Muscle layer of duodenum (tissue), 2 donors: ENCODE data around the gene UTY.

Source experiments
- H3K27ac ChIP-seq: one replicate; pipeline ENCODE4 v1.7.0; 2013; ENCODE audit warnings: mild to moderate bottlenecking, low read length
- H3K27me3 ChIP-seq: one replicate; pipeline ENCODE4 v1.7.0; 2013; ENCODE audit warnings: low read depth, mild to moderate bottlenecking, control low read depth, low read length
- H3K36me3 ChIP-seq, 2 donors: one replicate each; pipeline ENCODE4 v1.7.0; 2013; ENCODE audit warnings: low read length in 2 of 2, control low read depth in 1 of 2, mild to moderate bottlenecking in 1 of 2; ENCODE audit not compliant: insufficient read depth in 2 of 2, control insufficient read depth in 1 of 2
- H3K4me1 ChIP-seq, 2 donors: one replicate each; pipeline ENCODE4 v1.7.0; 2013; ENCODE audit warnings: low read length in 2 of 2, mild to moderate bottlenecking in 2 of 2, control low read depth in 1 of 2, moderate library complexity in 1 of 2; ENCODE audit not compliant: insufficient read depth in 2 of 2, control insufficient read depth in 1 of 2
- H3K4me3 ChIP-seq, 2 donors: one replicate each; pipeline ENCODE4 v1.7.0; 2013; ENCODE audit warnings: low read length in 2 of 2, low read depth in 1 of 2, mild to moderate bottlenecking in 1 of 2
- H3K9me3 ChIP-seq, 2 donors: one replicate each; pipeline ENCODE4 v1.7.0; 2013; ENCODE audit warnings: low read length in 2 of 2, control low read depth in 1 of 2, mild to moderate bottlenecking in 1 of 2; ENCODE audit not compliant: control insufficient read depth in 1 of 2
- donor health status: healthy.

UTY gene

DNA sequence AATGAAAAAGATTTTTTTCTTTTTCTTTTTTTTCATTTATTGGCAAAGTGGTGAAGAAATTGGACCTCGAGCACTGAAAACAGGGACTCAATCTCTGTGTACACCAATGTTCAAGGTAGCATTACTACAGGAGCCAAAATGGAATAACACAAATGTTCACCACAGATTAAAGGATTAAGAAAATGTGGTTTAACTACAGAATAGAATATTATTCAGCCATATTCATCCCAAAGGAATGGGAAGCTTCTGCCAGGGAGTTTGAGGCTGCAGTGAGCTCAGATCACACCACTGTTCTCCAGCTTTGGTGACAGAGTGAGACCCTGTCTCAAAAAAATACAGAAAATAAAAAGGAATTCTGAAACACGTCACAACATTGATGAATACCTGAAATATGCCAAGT is 81.0 kb downstream of the UTY start:
- H3K9me3 ChIP-seq = no peaks in the 10 kb centered on the region
- H3K4me3 ChIP-seq = no peak overlapping the region

DNA sequence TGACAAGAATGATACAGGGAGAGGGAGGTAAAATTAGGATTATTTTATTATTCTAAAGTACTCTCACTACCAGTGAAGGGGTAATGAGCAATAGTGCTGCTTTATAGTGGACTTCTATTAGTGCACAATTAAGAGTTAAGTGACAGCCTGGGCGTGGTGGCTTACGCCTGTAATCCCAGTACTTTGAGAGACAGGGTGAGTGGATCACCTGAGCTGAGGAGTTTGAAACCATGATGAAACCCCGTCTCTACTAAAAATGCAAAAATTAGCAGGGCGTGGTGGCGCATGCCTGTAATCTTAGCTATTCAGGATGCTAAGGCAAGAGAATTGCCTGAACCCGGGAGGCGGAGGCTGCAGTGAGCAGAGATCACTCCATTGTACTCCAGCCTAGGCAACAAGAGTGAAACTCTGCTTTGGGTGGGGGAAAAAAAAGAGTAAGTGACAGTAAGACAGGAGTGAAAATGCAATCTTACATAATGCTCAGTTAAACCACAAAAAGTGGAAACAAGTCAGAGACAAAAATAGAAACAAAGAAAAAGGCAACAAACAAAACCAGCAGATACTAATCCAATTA is 98.6 kb downstream of the UTY start:
- H3K36me3 ChIP-seq = no peaks in the 10 kb centered on the region
- no peak overlapping the region for H3K4me3 ChIP-seq
- no peaks in the 10 kb centered on the region for H3K27me3 ChIP-seq
- H3K27ac ChIP-seq = no peak overlapping the region
- no peaks in the 10 kb centered on the region for H3K4me1 ChIP-seq
- no peaks in the 10 kb centered on the region for H3K9me3 ChIP-seq

More for the DNA sequence above, 81.0 kb downstream of the UTY start:
- no peaks in the 10 kb centered on the region for H3K36me3 ChIP-seq
- H3K4me1 ChIP-seq = no peaks in the 10 kb centered on the region
- H3K27ac ChIP-seq = no peak overlapping the region
- no peaks in the 10 kb centered on the region for H3K27me3 ChIP-seq

DNA sequence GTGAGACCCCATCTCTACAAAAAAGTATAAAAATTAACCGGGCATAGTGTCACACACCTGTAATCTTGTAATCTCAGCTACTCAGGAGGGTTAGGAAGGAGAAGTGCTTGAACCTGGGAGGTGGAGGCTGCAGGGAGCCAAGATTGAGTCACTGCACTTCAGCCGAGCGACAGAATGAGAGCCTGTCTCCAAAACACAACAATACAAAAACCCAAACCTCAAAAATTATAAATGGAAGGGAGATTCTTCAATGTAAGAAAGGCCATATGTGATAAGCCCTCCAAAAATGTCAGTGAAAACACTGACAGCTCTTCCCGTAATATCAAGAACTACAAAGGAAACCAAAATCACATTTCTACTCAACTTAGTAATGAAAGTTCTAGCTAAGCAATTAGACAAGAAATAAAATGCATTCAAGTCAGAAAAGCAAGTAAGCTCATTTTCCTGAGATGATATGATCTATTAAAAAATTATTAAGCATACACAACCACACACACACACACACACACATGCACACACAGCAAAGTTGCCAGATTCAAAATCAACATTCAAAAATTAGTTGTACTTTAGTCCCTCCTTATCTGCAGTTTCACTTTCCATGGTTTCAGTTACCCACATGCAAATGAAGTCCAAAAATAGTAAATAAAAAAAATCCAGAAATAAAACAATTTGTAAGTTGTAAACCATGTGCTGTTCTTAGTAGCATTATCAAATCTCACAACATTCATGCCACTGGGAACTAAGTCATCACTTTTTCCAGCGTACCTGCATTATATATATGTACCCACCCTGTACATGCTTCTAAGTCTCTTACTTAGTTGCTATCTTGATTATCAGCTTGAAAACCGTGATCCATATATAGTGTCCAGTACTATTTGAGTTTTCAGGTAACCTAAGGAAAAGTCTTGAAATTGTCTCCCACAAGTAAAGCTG is 108.7 kb downstream of the UTY start:
- H3K9me3 ChIP-seq = no peaks in the 10 kb centered on the region
- no peak overlapping the region for H3K4me3 ChIP-seq
- H3K27me3 ChIP-seq = no peaks in the 10 kb centered on the region
- H3K36me3 ChIP-seq = no peaks in the 10 kb centered on the region
- H3K4me1 ChIP-seq = no peaks in the 10 kb centered on the region
- H3K27ac ChIP-seq = no peak overlapping the region

DNA sequence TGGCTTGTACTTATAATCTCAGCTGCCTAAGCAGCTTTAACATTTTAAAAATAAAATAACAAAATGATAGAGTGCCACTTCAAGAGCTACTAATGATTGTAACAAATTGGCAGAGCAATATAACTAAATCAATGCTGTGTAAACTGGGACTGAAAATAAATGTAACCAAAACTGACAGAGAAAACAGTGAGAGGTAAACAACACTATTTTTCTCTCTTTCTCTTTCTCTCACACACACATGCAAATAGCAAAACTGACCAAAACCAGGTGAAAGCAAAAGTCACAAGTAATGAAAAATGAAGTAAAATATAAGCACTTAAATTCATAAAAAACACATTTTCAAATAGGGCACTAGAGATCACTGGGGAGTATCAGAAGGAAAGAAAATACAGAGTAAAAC is 109.6 kb downstream of the UTY start:
- H3K27ac ChIP-seq = no peak overlapping the region
- H3K4me1 ChIP-seq = no peaks in the 10 kb centered on the region

DNA sequence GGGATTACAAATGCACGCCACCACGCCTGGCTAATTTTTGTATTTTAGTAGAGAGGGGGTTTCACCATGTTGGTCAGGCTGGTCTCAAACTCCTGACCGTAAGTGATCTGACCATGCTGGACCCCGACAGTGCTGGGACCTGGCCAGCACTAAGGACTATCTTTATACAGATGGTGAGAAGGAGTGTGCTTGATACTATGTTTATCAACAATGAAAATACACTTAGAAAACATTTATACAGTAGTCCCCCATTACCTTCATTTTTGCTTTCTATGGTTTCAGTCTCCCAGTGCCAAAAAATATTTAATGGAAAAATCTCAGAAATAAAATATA is 111.4 kb downstream of the UTY start:
- Histone ChIP-seq H3K27ac (no peak overlapping the region), H3K4me1 (no peaks in the 10 kb centered on the region), H3K36me3 (no peaks in the 10 kb centered on the region), H3K9me3 (no peaks in the 10 kb centered on the region), H3K4me3 (no peak overlapping the region), H3K27me3 (no peaks in the 10 kb centered on the region)

More for the DNA sequence above, 109.6 kb downstream of the UTY start:
- Histone ChIP-seq H3K9me3 (no peaks in the 10 kb centered on the region), H3K27me3 (no peaks in the 10 kb centered on the region), H3K4me3 (no peak overlapping the region), H3K36me3 (no peaks in the 10 kb centered on the region)

DNA sequence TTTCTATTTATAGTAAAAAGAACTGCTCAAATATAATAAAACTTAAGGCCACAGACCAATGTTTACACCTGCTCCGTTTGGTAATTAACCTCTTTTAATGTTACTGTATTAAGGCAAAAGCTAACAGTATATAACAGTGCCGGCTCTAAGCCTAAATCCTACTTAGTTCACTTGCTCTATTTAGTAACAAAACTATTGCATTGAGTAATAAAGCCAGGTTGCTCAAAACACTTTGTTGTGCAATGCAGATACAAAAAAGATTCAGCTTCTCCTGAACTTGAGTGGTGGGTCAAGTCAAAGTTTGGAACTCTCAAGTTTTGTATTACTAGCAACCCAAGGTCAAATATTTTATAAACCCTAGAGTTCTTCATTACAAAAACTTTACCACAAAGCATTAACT is 116.2 kb downstream of the UTY start:
- H3K27ac ChIP-seq = no peak overlapping the region
- no peaks in the 10 kb centered on the region for H3K27me3 ChIP-seq
- no peaks in the 10 kb centered on the region for H3K4me1 ChIP-seq
- H3K36me3 ChIP-seq = no peaks in the 10 kb centered on the region
- no peaks in the 10 kb centered on the region for H3K9me3 ChIP-seq
- no peak overlapping the region for H3K4me3 ChIP-seq

DNA sequence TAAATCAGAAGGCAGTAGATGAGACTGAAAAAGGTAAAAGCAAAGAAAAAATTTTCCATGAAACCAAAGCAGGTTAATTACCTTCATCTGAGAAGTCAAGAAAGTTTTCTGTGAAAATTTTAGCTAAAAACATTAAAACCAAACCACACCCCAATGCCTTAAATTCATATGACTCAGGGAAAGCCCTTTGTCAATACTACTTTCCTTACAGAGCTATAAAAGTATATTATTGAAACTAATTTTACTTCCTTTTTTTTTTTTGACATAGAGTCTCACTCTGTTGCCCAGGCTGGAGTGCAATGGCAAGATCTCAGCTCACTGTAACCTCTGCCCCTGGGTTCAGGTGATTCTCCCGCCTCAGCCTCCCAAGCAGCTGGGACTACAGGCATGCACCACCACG is 117.2 kb downstream of the UTY start:
- Histone ChIP-seq H3K27ac (no peak overlapping the region), H3K36me3 (no peaks in the 10 kb centered on the region), H3K4me1 (no peaks in the 10 kb centered on the region), H3K9me3 (no peaks in the 10 kb centered on the region), H3K27me3 (no peaks in the 10 kb centered on the region), H3K4me3 (no peak overlapping the region)

DNA sequence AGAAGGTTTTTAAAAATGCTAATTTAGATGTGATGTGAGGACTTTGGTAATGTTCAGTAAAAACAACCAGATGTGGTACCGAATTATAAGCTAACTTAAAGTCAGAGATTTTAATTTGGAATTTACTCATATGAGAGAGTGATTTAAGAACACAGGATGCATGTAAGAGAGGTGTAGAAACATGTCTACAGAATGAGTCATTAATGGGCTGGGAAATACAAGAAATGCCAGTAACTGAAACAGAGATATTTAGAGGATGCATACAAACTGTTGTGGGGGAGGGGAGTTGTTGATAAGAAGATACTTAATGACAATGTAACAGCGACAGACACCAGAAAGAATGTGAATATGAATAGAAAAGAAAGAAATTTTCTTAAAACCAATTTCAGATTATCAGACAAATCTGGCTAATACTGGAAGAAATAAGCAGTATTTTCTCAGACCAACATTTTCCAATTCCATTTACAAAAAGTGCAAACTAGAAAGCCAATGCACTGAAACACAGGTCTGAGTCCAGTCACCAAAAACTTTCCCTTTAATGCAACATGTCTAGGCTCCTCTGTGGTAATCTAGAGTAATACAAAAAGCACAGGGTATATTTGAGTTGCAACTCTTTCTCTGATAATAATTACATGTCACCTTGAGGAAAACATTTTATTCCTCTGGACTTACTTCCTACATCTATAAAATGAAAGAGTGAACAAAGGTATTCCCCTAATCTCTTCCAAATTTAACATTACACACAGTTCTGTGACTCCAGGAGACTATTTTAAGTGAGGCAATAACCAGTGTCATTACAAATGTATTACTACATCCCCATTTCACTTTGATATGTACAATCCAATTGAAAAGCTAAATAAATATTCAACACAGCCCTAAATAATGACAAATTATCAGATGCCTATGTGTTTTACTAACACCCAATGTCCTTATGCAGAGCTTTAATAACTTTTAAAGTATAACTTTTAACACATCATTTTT is 117.9 kb downstream of the UTY start:
- Histone ChIP-seq H3K27ac (no peak overlapping the region), H3K9me3 (no peaks in the 10 kb centered on the region), H3K4me1 (no peaks in the 10 kb centered on the region), H3K4me3 (no peak overlapping the region), H3K36me3 (no peaks in the 10 kb centered on the region), H3K27me3 (no peaks in the 10 kb centered on the region)

DNA sequence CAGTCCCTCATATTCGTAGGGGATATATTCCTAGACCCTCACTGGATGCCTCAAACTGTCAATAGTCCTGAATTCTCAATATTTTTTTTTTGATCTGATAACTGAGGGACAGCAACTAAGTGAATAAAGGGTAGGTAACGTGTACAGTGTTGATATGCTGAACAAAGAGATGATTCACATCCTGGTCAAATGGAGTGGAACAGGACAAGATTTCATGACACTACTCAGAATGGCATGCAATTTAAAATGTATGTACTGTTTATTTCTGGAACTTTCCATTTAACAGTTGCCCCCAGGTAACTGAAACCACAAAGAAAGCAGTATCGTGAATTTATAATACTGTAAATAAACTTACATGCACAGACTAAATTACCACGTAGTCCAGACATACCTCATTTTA is 128.4 kb downstream of the UTY start:
- H3K27me3 ChIP-seq = no peaks in the 10 kb centered on the region
- peaks cover 0 to 4% of the 10 kb centered on the region in 2 donors for H3K4me1 ChIP-seq
- H3K4me3 ChIP-seq = no peak overlapping the region
- peaks cover 10 to 13% of the 10 kb centered on the region in 2 donors for H3K36me3 ChIP-seq
- no peaks in the 10 kb centered on the region for H3K9me3 ChIP-seq
- H3K27ac ChIP-seq = no peak overlapping the region

DNA sequence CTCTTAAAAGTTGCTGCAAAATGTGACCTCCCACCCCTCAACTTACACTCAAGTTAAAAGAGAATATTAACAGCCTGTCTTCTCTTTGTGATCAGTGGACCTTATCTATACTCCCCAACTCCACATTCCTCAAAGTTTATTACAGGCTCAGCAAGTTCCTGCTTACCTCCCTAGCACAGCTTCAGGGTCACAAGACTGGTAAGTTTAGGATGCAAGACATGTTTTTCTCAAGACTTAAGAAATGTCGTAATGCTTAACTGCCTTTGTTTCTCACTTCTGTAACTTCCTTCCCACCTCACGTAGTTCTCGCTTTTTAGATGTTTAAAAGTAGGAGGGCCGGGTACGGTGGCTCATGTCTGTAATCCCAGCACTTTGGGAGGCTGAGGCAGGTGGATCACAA is 132.7 kb downstream of the UTY start:
- Histone ChIP-seq H3K9me3 (no peaks in the 10 kb centered on the region), H3K36me3 (peaks cover under 1 to 15% of the 10 kb centered on the region in 2 donors), H3K27ac (no peak overlapping the region), H3K27me3 (no peaks in the 10 kb centered on the region), H3K4me3 (no peak overlapping the region), H3K4me1 (peaks cover 0 to 4% of the 10 kb centered on the region in 2 donors)

DNA sequence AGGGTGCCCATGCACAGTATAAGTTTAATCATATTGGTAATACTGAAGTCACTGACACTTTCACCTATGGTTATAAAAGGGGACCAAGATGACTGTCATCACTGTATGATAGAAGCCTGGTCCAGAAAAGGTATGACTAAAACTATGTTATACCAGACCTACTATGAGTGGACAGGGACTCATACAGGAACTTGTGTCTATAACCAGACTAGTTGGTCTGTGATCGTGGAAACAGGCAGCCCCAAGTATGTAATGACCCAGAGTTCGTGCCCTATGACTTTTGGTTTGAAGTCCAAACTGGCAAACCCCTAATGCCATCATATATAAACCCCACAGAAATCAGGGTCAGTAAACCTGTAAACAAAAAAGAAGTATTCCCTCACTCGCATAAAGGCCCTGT is 134.3 kb downstream of the UTY start:
- Histone ChIP-seq H3K4me1 (peaks cover 0 to 4% of the 10 kb centered on the region in 2 donors), H3K36me3 (peaks cover 0 to 7% of the 10 kb centered on the region in 2 donors), H3K9me3 (no peaks in the 10 kb centered on the region)

More for the DNA sequence above, 134.3 kb downstream of the UTY start:
- no peak overlapping the region for H3K27ac ChIP-seq
- no peaks in the 10 kb centered on the region for H3K27me3 ChIP-seq
- no peak overlapping the region for H3K4me3 ChIP-seq
